HCT116 (cell line): ENCODE results near the gene NPLOC4. TPM values are rescaled to one million over a fixed set of nuclear protein-coding genes. Genes with fewer than 3 reads are reported as not detected.

Source experiments
- ATAC-seq: fragments of 200-7000 bp; cut with Tn5 transposase; 2 replicates; pipeline ENCODE4 v1.9.1; 2020; ENCODE audit warnings: mild to moderate bottlenecking, moderate library complexity
- BruUV-seq: library from RNA; stranded (reverse); fragments of 400-500 nt; replicated peaks from 2 replicates; lab custom pipeline; 2021; lab: Mats Ljungman, UMichigan
- CTCF ChIA-PET: fragments of 300-600 bp; sonication (Branson Sonifier 250); formaldehyde crosslinking; loops from one replicate; lab custom pipeline; 2021; ENCODE audit warnings: antibody characterized with exemption; lab: Charles Lee
- POLR2A ChIA-PET: fragments of 300-600, 350-600 bp; sonication (Branson Sonifier 250); formaldehyde crosslinking; loops from one replicate; lab custom pipeline; 2021; ENCODE audit warnings: antibody characterized with exemption; lab: Charles Lee
- RAD21 ChIA-PET, 2 experiments: fragments of 300-600 bp; sonication (Branson Sonifier 250); formaldehyde crosslinking; loops; one replicate each; lab custom pipeline; 2023; ENCODE audit warnings: low total read pairs in 2 of 2; ENCODE audit not compliant: uncharacterized antibody in 2 of 2, unreplicated experiment in 2 of 2, low non-redundant PET in 1 of 2; lab: Charles Lee
- DNase-seq: peaks from one replicate; pipeline ENCODE4 v3.0.0-alpha.2; 2010; ENCODE audit warnings: low read depth, low spot score
- H2AFZ ChIP-seq: fragments of 200-600 bp; shearing (Covaris generic), sonication (generic); 2 replicates; pipeline ENCODE4 v1.6.1; 2017; ENCODE audit warnings: low read depth, mixed run types, mixed read lengths, antibody characterized with exemption, low read length; ENCODE audit not compliant: poor library complexity, severe bottlenecking
- H3K27ac ChIP-seq: 2 replicates; pipeline ENCODE4 v1.5.1; 2012; ENCODE audit warnings: low read depth, low read length
- H3K27me3 ChIP-seq: fragments of 200-600 bp; sonication (generic); 2 replicates; pipeline ENCODE4 v1.6.1; 2016; ENCODE audit warnings: mixed run types, low read length, mixed read lengths; ENCODE audit not compliant: insufficient read depth
- H3K36me3 ChIP-seq, 2 experiments: fragments of 200-500 bp in 1 of 2; fragments of 200-600 bp in 1 of 2; sonication (Bioruptor generic) in 1 of 2; sonication (generic) in 1 of 2; 2 replicates each; pipeline versions ENCODE4 v1.5.1 to v1.6.1; 2014 to 2016; ENCODE audit warnings: low read length in 2 of 2, inconsistent platforms in 1 of 2, mixed read lengths in 1 of 2, mixed run types in 1 of 2; ENCODE audit not compliant: insufficient read depth in 2 of 2, control insufficient read depth in 1 of 2
- H3K4me1 ChIP-seq, 2 experiments: fragments of 200-600 bp in 1 of 2; sonication (generic) in 1 of 2; 2 replicates each; pipeline versions ENCODE4 v1.5.1 to v1.6.1; 2012 to 2017; ENCODE audit warnings: low read length in 2 of 2, inconsistent platforms in 1 of 2, mild to moderate bottlenecking in 1 of 2, mixed read lengths in 1 of 2, mixed run types in 1 of 2, moderate library complexity in 1 of 2; ENCODE audit not compliant: insufficient read depth in 2 of 2, control insufficient read depth in 1 of 2
- H3K4me2 ChIP-seq: fragments of 200-600 bp; sonication (generic); 2 replicates; pipeline ENCODE4 v1.6.1; 2017; ENCODE audit warnings: mixed run types, low read length, mixed read lengths
- H3K4me3 ChIP-seq, 2 experiments: fragments of 200-600 bp in 1 of 2; sonication (generic) in 1 of 2; replicated peaks in 1 of 2; 2 replicates each; pipeline ENCODE4 v1.5.1; 2011 to 2016; ENCODE audit warnings: low read length in 2 of 2, control low read depth in 1 of 2, low read depth in 1 of 2, mild to moderate bottlenecking in 1 of 2, mixed read lengths in 1 of 2, mixed run types in 1 of 2
- H3K79me2 ChIP-seq: fragments of 200-600 bp; sonication (generic); 2 replicates; pipeline ENCODE4 v1.6.1; 2017; ENCODE audit warnings: mild to moderate bottlenecking, mixed run types, low read length, moderate library complexity, mixed read lengths; ENCODE audit not compliant: insufficient read depth
- H3K9ac ChIP-seq: fragments of 200-600 bp; sonication (generic); 2 replicates; pipeline ENCODE4 v1.6.1; 2016; ENCODE audit warnings: low read length, mixed read lengths
- H3K9me2 ChIP-seq: fragments of 200-600 bp; sonication (generic), shearing (Covaris generic); 2 replicates; pipeline ENCODE4 v1.6.1; 2017; ENCODE audit warnings: mixed run types, mild to moderate bottlenecking, moderate library complexity; ENCODE audit not compliant: insufficient read depth
- H3K9me3 ChIP-seq, 2 experiments: fragments of 200-500 bp in 1 of 2; fragments of 200-600 bp in 1 of 2; sonication (Bioruptor generic) in 1 of 2; sonication (generic) in 1 of 2; 2 replicates each; pipeline ENCODE4 v1.6.1; 2014 to 2017; ENCODE audit warnings: low read length in 2 of 2, mixed read lengths in 2 of 2, inconsistent platforms in 1 of 2, low read depth in 1 of 2, mild to moderate bottlenecking in 1 of 2, mixed run types in 1 of 2, moderate library complexity in 1 of 2; ENCODE audit not compliant: control insufficient read depth in 1 of 2, insufficient read depth in 1 of 2
- H4K20me1 ChIP-seq: fragments of 200-600 bp; sonication (generic), shearing (Covaris generic); 2 replicates; pipeline ENCODE4 v1.6.1; 2017; ENCODE audit warnings: mixed run types, mild to moderate bottlenecking, moderate library complexity; ENCODE audit not compliant: insufficient read depth
- CBX3 ChIP-seq: IDR thresholded peaks from 2 replicates; pipeline ENCODE4 v1.6.1; 2012; ENCODE audit warnings: low read depth
- CEBPB ChIP-seq: IDR thresholded peaks from 2 replicates; pipeline ENCODE4 v1.6.1; 2012; ENCODE audit warnings: low read depth
- ELF1 ChIP-seq: IDR thresholded peaks from 2 replicates; pipeline ENCODE4 v1.6.1; 2012; ENCODE audit warnings: low read depth, borderline replicate concordance
- EZH2 ChIP-seq: fragments of 200-600 bp; sonication (generic); IDR thresholded peaks from 2 replicates; pipeline ENCODE4 v1.6.1; 2017; ENCODE audit warnings: antibody characterized with exemption, mixed run types
- JUND ChIP-seq: IDR thresholded peaks from 2 replicates; pipeline ENCODE4 v1.6.1; 2012
- POLR2A ChIP-seq: IDR thresholded peaks from 2 replicates; pipeline ENCODE4 v1.7.0; 2011; ENCODE audit warnings: borderline replicate concordance; ENCODE audit not compliant: insufficient read depth, insufficient read length; ENCODE audit errors: extremely low read depth
- POLR2AphosphoS5 ChIP-seq: IDR thresholded peaks from 2 replicates; pipeline ENCODE4 v1.6.1; 2011; ENCODE audit warnings: mild to moderate bottlenecking, low read depth, low read length, moderate library complexity
- RAD21 ChIP-seq: IDR thresholded peaks from 2 replicates; pipeline ENCODE4 v1.6.1; 2012; ENCODE audit warnings: low read depth, mild to moderate bottlenecking
- SP1 ChIP-seq: IDR thresholded peaks from 2 replicates; pipeline ENCODE4 v1.6.1; 2012; ENCODE audit warnings: low read depth
- SRF ChIP-seq: IDR thresholded peaks from 2 replicates; pipeline ENCODE4 v1.6.1; 2012; ENCODE audit warnings: low read depth
- ZNF274 ChIP-seq: fragments of 200-500 bp; sonication (Bioruptor generic); IDR thresholded peaks from 2 replicates; pipeline ENCODE4 v1.6.1; 2014; ENCODE audit warnings: mild to moderate bottlenecking, low read depth, low read length, inconsistent platforms
- intact Hi-C: fragments of 100-400 bp; cut with micrococcal nuclease; formaldehyde crosslinking; loops from 2 replicates; pipeline ENCODE4 v1.10.0; 2022
- total RNA-seq: library from RNA; stranded (reverse); gene quantifications from one replicate; pipeline ENCODE4 v1.2.1, GENCODE V29; 2021; ENCODE audit not compliant: unreplicated experiment
- TF ChIP-seq, protein P1 (sequence below): IDR thresholded peaks from 2 replicates; pipeline ENCODE4 v1.6.1; 2012; ENCODE audit warnings: low read depth
- TF ChIP-seq, protein P2 (sequence below), 3 experiments: fragments of 200-600 bp in 1 of 3; sonication (generic) in 1 of 3; IDR thresholded peaks in 2 of 3; conservative IDR thresholded peaks in 1 of 3; 2 replicates each; pipeline ENCODE4 v1.5.1; 2012 to 2017; ENCODE audit warnings: low read depth in 2 of 3, low read length in 2 of 3, antibody characterized with exemption in 1 of 3, borderline replicate concordance in 1 of 3, control low read depth in 1 of 3, mild to moderate bottlenecking in 1 of 3, mixed read lengths in 1 of 3, mixed run types in 1 of 3, moderate library complexity in 1 of 3; ENCODE audit not compliant: insufficient read depth in 1 of 3
- TF ChIP-seq, protein P3 (sequence below): IDR thresholded peaks from 2 replicates; pipeline ENCODE4 v1.6.1; 2012
- TF ChIP-seq, protein P4 (sequence below): IDR thresholded peaks from 2 replicates; pipeline ENCODE4 v1.6.1; 2011; ENCODE audit warnings: mild to moderate bottlenecking, low read length, moderate library complexity; ENCODE audit not compliant: insufficient replicate concordance; ENCODE audit errors: extremely low read depth

Gene NPLOC4
- total RNA-seq, 1 experiment from 2014 or later, result 137 TPM

DNA sequence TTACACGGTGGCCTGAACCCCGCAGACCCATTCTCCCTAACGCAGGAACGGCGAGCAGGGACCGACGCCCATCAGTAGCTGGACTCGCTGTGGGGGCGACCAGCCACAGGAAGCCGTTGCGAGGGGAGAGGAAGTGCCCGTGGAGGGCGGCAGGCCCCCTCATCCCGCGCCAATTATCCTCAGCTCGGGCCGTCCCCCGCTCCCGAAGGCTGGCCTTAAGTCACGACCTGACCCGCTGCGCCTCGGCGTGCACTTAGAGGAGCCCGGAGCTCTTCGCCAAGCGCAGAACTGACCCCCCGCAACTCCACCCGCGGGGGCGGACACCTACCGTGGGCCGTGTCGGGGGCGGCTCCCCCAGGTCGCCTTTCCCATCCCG, 46.3 kb upstream of the NPLOC4 start:
- intact Hi-C loops, result loop anchor here (1.0 to 2.0 kb wide), 2 partner anchors 16 to 20 kb away; partner anchors contain the start of gene MRPL12
- Histone ChIP-seq H3K27ac (peak overlapping the region; percentile 92), H3K9me3 (no peaks in the 10 kb centered on the region), H3K27me3 (no peaks in the 10 kb centered on the region), H3K4me3 (peak overlapping the region; percentile 86 to 99), H4K20me1 (peaks cover 6% of the 10 kb centered on the region; the same call in 1 of the 2 replicates), H3K36me3 (peaks cover 13 to 34% of the 10 kb centered on the region in 2 experiments), H3K79me2 (peaks cover 67% of the 10 kb centered on the region), H3K4me2 (peak overlapping the region; percentile 96), H3K9me2 (no peaks in the 10 kb centered on the region), H3K4me1 (peaks cover 18 to 23% of the 10 kb centered on the region in 2 experiments), H3K9ac (peak overlapping the region; percentile 85), H2AFZ (no peak overlapping the region)
- CTCF ChIA-PET, result interaction anchor here (1.2 kb wide), 1 partner anchor 8 kb away, joined by 8 read pairs; no protein-coding TSS in a partner anchor
- ATAC-seq (peak; percentile 40; the same call in 1 of the 2 replicates), DNase-seq (no peak)
- TF ChIP-seq EZH2, result no peak
- TF ChIP-seq, protein P1, sequence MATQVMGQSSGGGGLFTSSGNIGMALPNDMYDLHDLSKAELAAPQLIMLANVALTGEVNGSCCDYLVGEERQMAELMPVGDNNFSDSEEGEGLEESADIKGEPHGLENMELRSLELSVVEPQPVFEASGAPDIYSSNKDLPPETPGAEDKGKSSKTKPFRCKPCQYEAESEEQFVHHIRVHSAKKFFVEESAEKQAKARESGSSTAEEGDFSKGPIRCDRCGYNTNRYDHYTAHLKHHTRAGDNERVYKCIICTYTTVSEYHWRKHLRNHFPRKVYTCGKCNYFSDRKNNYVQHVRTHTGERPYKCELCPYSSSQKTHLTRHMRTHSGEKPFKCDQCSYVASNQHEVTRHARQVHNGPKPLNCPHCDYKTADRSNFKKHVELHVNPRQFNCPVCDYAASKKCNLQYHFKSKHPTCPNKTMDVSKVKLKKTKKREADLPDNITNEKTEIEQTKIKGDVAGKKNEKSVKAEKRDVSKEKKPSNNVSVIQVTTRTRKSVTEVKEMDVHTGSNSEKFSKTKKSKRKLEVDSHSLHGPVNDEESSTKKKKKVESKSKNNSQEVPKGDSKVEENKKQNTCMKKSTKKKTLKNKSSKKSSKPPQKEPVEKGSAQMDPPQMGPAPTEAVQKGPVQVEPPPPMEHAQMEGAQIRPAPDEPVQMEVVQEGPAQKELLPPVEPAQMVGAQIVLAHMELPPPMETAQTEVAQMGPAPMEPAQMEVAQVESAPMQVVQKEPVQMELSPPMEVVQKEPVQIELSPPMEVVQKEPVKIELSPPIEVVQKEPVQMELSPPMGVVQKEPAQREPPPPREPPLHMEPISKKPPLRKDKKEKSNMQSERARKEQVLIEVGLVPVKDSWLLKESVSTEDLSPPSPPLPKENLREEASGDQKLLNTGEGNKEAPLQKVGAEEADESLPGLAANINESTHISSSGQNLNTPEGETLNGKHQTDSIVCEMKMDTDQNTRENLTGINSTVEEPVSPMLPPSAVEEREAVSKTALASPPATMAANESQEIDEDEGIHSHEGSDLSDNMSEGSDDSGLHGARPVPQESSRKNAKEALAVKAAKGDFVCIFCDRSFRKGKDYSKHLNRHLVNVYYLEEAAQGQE, result no peak
- TF ChIP-seq CBX3, result no peak
- TF ChIP-seq SP1, result no peak
- no peak for TF ChIP-seq JUND
- TF ChIP-seq POLR2A, result no peak
- TF ChIP-seq ZNF274, result no peak
- TF ChIP-seq, protein P2, sequence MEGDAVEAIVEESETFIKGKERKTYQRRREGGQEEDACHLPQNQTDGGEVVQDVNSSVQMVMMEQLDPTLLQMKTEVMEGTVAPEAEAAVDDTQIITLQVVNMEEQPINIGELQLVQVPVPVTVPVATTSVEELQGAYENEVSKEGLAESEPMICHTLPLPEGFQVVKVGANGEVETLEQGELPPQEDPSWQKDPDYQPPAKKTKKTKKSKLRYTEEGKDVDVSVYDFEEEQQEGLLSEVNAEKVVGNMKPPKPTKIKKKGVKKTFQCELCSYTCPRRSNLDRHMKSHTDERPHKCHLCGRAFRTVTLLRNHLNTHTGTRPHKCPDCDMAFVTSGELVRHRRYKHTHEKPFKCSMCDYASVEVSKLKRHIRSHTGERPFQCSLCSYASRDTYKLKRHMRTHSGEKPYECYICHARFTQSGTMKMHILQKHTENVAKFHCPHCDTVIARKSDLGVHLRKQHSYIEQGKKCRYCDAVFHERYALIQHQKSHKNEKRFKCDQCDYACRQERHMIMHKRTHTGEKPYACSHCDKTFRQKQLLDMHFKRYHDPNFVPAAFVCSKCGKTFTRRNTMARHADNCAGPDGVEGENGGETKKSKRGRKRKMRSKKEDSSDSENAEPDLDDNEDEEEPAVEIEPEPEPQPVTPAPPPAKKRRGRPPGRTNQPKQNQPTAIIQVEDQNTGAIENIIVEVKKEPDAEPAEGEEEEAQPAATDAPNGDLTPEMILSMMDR (IDR thresholded peaks at IDR 0.05 in 2 of 3, conservative IDR thresholded peaks at IDR 0.05 in 1 of 3; ENCODE audit: borderline replicate concordance in 1 of 3, insufficient read depth in 1 of 3, low read depth in 2 of 3, low read length in 2 of 3), result no peak
- TF ChIP-seq, protein P3, sequence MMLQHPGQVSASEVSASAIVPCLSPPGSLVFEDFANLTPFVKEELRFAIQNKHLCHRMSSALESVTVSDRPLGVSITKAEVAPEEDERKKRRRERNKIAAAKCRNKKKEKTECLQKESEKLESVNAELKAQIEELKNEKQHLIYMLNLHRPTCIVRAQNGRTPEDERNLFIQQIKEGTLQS, result no peak
- no peak for TF ChIP-seq ELF1
- TF ChIP-seq SRF, result no peak
- TF ChIP-seq, protein P4, sequence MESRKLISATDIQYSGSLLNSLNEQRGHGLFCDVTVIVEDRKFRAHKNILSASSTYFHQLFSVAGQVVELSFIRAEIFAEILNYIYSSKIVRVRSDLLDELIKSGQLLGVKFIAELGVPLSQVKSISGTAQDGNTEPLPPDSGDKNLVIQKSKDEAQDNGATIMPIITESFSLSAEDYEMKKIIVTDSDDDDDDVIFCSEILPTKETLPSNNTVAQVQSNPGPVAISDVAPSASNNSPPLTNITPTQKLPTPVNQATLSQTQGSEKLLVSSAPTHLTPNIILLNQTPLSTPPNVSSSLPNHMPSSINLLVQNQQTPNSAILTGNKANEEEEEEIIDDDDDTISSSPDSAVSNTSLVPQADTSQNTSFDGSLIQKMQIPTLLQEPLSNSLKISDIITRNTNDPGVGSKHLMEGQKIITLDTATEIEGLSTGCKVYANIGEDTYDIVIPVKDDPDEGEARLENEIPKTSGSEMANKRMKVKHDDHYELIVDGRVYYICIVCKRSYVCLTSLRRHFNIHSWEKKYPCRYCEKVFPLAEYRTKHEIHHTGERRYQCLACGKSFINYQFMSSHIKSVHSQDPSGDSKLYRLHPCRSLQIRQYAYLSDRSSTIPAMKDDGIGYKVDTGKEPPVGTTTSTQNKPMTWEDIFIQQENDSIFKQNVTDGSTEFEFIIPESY, result no peak
- no peak for TF ChIP-seq POLR2AphosphoS5
- no peak for TF ChIP-seq RAD21
- TF ChIP-seq CEBPB, result no peak
- no TSS peak for BruUV-seq
- RAD21 ChIA-PET, result interaction anchor here (0.7 to 1.2 kb wide), 5 partner anchors 8 to 157 kb away, joined by 4 to 5 read pairs (median 4); partner anchors contain the start of genes CCDC137 (in 1 of the 2), MRPL12 (in 1 of the 2) and OXLD1 (in 1 of the 2)
- POLR2A ChIA-PET, result interaction anchor here (0.6 to 4.4 kb wide), 12 partner anchors 8 to 171 kb away, joined by 3 to 33 read pairs (median 5); partner anchors contain the start of genes ACTG1, CCDC137, MRPL12 and OXLD1
